GM21515 (cell line): ENCODE data around the gene LYST.
"Not testable (repeated sequence)": the region's sequence is repeated elsewhere in the genome, so short reads cannot be mapped to it uniquely, and the experiment has no call there.

Source experiments
- ATAC-seq: cut with Tn5 transposase; IDR thresholded peaks from one replicate; pipeline ENCODE4 v1.9.1; 2021; ENCODE audit not compliant: unreplicated experiment

The LYST gene

DNA sequence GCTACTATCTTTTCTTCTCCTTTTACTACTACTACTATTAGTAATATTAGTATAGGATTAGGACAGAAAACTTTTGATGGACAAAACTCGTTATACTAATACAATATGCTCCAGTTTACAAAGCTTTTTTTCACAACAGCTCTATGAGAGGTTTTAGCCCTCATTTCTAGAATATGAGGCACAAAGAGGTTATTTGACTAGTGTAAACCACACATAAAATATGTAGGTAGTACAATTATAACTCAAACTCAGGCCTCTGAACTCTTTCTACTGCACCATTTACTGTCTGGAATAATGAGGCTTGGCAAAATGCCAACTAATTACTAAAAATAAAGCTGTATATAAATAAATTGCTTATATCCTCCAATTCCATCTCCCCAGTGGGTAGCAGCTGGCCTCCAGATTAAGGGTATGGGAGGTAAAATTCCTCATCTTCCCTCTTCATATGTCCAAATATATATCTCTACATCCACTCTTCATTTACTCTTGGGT, 99.9 kb downstream of the LYST start:
- ATAC-seq = no peak

DNA sequence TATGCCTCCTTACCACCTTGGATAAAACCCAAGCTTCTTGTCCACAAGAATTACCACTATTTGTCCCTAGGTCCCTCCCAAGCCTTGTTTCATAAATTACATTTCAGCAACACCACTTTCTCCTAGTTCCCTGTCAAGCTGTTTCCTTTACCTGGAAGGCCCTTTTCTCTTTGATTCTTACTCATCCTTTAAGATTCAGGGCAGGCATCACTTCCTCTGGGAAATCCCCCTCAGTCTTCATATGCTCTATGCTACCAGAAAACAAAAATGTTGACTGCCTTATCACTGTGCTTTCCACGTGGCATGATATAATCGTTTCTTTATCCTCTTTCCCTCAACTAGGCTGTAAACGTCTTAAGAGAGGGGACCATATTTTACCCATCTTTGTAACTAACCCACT, 102.7 kb downstream of the LYST start:
- ATAC-seq = no peak

DNA sequence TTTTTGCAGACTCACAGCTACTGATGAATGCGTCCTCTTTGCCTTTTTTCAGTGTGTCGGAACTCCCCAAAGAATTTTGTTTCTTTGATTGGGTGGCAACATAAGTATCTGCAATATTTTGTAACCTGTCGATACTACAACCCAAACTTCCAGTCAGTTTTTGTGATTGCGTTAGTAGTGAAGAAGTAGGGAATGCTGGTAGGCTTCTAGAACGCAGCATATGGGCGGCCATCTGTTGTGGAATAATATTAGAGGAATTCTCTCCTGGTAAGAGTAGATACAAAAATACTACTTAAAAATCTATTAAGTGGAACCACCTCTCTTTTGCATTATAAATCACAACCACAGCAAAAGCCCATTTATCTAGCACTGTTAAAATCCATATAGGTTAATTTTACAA, 107.4 kb downstream of the LYST start:
- ATAC-seq = no peak

DNA sequence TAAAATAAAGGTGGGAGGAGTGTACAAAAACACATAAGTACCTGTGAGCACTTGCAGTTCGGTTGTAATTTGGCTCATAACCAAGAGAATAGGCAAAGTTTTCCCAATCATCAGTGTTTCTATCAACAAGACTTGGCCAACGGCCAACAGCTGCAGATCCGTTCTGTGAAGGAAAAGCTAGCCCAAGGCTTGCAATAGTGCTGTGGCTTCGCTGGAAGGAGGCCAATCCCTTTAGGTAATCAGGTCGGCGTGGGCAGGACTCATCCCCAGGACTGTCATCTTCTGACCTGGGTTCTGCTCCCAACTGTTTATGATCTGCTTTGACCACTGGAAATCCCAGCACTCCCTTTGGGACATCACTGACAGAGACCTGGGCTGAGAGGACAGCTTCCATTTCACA, 107.8 kb downstream of the LYST start:
- ATAC-seq = no peak

DNA sequence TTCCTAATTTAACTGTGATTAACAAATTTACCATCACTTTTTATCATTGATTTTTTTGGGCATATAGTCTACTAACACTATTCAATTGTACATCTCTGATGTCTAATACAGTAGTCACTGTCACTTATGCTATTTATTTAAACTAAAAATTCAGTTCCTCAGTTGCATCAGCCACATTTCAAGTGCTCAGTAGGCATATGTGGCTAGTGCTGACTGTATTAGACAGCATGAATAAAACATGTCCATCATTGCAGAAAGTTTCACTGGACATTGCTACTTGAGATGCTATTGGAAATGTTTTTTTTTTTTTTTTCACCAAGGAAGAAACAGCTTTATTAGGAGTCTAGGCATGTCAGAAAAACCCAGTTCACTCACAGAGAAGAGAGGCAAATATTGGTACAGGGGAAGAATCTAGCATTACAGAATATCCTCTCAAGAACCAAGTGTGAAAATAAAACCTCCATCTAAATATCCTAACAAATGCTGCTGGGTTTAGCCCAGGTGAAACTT, 109.1 kb downstream of the LYST start:
- ATAC-seq = no peak

DNA sequence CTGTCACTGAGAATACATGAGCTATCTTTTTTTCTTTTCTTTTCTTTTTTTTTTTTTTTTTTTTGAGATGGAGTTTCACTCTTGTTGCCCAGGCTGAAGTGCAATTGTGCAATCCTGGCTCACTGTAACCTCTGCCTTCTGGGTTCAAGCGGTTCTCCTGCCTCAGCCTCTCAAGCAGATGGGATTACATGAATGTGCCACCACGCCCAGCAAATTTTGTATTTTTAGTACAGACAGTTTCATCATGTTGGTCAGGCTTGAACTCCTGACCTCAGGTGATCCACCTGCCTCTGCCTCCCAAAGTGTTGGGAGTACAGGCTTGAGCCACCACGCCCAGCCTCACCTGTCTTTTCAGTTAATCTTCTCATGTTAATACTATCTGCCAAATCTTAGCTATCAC, 112.5 kb downstream of the LYST start:
- ATAC-seq = not testable (repeated sequence)

DNA sequence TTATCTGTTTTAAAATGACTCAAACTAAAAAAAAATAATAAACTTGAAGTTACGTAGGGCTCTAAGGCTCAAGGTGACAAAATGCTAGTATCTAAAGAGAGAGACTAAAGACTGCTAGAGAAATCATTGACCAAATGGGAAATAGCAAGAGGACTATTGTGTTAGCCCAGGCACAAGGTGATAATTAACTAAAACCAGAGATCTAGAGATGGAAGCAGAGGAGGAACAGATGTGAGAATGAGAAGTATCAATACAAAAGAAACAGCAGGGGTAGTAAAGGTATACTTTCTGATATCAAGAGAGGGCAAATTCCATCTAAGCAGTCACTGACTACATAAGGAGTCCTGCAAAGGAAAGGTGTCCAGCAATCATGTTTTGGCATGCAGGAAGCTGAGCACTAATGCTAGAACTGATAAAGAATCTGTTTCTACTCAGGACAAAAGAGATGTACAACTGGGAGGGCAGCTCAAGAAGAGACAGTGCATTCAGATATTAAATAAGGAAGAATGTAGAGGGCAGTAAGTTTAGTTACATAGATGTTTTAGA, 116.9 kb downstream of the LYST start:
- no peak for ATAC-seq

DNA sequence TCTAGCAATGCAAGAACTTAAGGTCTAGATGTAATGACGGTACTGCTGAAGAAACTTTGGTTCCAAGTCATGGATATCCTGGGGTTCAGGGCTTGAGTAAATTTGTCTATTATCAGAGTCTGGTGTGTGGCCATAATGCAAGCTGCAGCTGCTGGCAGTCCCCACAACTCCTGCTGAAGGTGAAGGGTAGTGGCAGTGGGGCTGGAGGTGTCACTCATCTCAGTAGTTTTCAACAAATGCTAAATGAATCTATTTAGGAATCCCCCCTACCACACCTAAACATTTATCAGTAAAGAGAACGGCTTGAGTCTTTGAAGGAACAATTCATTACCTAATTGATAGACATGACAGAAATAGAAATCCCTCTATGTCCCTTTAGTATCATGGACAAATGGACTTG, 118.0 kb downstream of the LYST start:
- no peak for ATAC-seq

DNA sequence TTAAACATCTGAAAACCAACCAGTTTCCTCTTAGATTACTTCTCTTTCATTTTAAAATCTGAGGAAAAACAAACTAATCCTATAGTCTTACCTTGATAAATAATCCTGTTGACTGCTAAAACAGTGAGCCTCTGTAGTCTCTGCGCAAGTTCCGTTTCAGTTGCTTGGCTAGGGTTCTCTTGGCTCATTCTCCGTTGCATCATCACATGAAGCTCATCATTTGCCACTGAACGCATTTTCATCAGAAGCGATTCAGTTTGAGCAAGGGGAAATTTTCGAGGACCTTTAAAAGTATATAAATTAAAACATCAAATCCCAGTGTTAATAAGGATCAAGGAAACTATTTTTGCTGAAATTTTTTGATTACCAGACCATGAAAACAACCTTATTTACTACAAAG, 120.5 kb downstream of the LYST start:
- no peak for ATAC-seq

DNA sequence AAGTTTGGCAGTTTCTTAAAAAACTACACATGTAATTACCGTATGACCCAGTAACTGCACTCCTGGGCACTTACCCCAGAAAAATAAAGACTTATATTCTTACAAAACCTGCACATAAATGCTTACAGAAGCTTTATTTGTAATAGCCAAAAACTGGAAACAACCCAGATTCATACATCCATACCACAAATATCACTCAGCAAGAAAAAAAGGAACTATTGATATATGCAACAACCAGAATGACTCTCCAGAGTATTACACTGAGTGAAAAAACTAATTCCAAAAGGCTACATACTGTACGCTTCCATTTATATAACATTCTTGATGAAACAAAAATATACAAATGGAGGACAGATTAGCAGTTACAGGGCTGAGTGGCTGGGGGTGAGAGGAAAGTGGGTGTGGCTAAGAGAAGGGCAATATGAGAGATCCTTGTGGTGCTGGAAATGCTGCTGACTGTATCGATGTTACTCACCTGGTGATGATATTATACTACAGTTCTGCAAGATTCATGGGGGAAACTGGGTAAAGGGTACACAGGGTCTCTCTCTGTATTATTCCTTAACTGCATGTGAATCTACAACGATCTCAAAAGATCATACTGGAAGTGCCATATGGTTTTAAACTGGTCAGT, 121.1 kb downstream of the LYST start:
- no peak for ATAC-seq

DNA sequence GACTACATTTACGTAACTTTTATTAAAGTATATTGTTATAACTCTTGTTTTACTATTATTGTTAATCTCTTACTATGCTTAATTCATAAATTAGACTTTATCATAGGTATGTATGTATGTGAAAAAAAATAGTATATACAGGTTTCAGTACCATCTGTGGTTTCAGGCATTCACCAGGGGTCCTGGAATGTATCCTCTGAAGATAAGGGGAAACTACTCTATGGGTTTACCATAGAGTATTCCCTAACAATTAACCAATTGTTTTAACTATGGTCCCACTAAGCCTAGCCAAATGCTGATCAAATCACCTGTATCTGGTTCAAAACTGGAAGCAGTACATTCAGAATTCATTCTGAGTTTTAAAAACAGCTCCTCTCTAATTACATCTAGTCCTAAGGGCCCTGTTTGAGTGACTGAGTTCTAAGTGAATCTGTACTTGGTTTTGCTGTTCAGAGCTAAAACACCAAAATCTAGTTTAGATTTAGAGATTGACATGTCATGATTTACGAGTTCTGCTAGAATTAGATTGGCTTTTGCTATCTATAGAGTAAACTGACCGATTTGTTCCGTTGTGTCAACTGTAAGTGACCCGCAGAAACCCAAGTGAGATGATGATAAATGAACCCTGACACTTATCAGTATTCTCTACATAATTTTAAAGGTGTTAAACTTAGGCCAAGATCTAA, 123.6 kb downstream of the LYST start:
- no peak for ATAC-seq

DNA sequence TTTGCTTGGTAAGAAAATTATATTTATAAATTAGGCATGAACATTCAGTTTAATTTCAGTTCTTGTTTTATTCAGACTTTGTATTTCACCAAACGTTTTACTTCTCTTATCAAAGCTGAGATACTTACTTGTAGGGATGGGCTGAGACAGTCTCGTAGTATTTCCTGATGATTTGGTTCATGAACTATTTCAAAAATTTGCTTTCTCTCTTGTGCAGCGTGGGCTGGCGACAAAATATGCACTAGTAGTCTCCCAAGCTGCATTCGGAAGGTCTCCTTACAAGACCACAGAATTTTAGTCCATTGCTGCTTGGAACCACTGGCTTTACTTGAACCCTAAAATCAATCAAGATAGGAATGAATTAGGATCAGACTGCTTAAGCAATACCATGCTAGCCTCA, 125.4 kb downstream of the LYST start:
- no peak for ATAC-seq

DNA sequence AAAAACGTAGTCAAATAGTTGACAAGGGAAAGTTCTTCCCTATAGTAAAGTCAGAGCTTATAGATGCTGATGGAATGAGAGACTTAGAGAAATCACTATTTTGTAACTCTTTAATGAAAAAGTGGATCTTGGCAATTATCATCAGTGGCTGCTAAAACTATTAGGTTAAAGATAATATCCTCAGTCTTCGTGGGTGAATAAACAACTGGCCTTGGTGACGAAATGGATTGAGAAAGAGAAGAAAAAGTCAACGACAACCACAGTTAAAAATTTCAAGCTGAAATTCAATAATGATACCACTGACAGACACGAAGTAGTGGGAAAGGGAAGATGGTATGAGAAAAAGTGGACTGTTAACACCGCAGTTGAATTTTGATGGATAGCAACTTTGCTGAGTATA, 127.1 kb downstream of the LYST start:
- ATAC-seq = no peak

DNA sequence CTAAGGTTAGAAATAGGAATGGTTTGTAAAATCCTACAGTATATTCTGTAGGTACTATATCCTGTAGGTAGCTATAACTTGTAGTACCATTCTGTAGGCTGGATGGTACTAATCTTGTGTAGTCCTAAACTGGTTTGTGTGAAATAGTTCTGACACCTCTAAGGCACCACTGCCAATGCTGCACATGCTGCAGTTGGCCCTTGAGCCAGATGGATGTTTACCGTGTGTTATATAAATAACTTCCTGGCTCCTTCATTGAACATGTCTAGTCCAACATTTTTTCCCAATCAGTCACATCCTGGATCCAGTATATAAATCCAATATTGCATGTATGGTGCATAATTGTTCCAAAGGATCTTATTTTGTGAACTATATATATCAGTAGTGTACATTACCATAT, 127.6 kb downstream of the LYST start:
- ATAC-seq = no peak

DNA sequence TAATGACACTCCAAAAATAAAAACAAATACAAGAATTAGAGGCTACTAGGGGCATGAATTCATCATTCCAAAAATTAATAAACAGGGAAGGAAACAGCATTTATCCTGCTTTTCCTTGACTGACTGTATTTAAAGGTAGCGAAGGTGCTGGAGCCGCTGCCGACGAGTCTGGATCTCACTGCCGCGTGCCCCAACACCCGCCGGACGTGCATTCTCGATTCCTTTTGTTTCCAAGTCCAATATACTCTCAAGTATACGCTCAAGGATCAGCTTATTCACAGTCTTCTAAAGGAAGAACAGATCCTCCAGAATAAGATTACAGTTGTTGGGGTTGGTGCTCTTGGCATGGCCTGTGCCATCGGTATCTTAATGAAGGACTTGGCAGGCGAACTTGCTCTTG, 129.0 kb downstream of the LYST start:
- no peak for ATAC-seq

DNA sequence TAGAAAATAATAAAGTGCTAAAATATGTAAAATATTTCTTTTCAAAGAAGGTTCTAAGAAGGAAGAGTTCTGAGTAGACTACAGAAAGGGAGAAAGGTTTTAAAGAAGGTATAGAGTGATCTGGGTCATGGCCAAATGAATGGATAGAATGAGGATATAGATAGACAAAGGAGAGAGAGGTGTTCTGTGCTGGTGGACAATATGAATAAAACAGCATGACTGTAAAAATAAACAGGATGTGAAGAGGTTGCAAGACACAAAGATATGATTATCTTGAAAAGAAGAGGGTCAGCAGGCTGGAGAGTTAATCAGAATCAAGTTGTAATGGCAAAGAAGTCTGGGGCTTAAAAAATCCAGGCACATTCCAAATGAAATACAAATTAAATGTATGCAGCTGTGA, 130.4 kb downstream of the LYST start:
- ATAC-seq = no peak

DNA sequence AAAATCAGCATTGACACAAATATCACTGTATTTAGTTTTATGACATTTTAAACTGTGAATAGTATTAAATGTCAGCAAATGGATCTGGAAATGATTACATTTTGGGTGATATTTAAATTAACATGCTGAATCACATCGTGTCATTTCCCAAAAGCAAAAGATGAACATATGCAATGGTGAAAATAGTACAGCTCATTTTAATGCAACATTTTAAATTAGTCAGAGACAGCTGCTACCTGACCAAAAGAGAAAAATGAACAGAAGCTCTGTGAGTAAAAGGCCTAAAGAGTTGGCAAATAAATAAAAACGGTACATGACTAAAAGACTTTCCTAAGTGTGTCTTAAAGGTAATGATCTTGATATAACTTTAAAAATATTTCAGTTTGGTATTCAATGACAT, 131.1 kb downstream of the LYST start:
- no peak for ATAC-seq

DNA sequence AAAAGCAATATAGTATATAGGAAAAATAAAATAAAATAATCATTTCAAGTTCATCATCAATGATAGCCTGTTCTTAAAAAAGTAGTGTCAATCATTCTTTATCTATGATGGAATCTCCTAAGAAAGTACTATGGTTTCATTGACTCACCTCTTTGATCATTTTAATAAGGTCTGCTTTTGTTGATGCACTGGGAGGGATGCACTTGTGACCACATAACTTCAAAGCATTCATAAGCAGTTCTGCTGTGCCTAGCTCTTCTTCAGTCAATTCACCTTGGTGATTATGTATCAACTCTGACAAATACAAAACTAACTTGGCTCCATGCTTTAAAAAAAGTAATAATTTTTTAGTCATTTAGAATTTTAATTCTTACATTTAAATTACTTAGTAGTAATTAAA, 132.4 kb downstream of the LYST start:
- ATAC-seq = no peak

DNA sequence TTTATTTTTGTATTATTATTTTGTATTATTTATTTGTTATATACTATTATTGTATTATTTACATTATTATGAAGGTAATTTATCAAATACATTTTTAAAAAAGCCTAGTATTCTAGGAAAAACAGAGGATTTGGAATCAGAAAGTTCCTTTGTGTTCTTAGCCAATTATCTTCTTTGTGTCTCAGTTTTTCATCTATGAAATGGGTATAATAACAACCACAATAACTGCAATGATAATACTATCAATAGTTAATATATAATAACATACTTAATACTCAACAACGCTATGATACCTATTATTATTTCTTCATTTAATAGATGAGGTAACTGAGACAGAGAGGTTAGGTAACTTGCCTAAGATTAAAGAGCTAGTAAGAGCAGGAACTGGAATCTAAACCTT, 136.7 kb downstream of the LYST start:
- no peak for ATAC-seq

DNA sequence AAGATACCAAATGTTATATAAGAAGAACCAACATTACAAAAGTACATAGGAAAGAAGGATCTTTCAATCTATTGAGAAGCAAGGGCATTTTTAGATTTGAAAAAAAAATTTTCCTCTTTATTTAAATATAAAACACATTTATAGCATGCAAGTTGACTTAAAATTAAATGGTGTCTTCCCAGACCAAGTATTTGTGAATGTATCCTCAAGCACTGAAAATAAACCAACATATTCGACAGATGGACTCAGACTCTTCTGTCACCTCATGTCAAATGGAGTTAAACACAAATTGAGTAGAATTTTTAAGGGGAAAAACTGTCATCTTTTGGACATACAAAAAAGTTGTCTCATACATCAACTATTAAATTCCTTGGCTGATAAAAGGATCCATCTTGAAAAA, 140.1 kb downstream of the LYST start:
- no peak for ATAC-seq

DNA sequence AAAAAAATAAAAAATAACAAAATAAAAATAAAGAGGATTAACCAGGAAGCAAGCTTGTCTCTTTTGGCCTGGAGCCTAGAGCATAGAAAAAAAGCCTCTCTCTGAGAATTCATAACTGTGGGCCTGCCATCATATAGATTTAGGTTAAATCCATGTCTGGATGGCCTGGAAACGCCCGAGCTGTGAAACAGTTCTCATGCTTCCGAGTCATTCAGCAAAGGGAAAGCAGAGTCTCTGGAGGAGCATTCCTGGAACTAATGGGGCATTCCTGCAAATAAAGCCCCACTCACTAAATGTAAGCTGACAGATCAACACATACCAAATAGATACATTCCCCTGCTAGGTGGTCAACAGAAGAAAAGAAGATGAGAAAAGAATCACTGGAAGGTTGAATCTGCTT, 141.3 kb downstream of the LYST start:
- no peak for ATAC-seq

DNA sequence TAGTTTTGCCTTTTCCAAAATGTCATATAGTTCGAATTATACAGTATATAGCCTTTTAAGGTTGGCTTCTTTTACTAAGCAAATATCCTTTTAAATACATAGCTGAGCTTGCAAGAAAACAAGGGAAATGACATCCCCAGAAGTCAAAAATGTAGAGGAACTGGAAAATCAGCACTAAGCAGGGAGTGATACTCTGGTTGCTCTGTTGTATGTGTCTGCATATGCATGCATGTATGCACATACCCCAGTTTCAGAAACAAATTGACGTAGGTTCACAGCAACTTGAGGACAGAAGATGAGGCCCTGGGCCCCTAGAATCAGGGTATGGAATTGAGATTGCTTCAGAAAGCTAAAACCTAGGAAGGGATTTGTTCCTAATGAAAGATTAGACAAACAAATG, 142.0 kb downstream of the LYST start:
- ATAC-seq = no peak
